ENCODE data around the gene CRACDL. TPM values are rescaled to one million over a fixed set of nuclear protein-coding genes. Genes with fewer than 3 reads are reported as not detected.

Gene CRACDL
- total RNA-seq, 1 donor from 2014 or later = 1.1 TPM

DNA sequence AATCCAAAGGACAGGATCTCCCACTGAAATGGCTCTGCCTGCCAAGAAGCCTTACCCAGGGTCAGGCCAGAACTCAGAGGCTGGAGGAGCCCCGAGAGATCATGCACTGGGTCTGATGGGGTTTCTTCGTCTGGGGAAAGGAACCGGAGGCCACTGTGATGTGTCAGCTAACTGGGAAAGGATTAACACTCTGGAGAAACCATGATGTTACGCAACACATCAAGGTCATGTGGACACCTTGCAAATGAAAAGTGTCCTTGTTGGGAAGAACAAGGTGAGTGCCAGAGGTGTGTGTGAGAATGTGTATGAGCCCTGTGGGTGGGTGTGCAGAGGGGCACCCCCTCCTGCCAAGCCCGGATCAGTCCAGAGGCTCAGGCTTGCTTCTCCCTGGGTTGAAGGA, 86.9 kb downstream of the CRACDL start:
- no peak for DNase-seq

DNA sequence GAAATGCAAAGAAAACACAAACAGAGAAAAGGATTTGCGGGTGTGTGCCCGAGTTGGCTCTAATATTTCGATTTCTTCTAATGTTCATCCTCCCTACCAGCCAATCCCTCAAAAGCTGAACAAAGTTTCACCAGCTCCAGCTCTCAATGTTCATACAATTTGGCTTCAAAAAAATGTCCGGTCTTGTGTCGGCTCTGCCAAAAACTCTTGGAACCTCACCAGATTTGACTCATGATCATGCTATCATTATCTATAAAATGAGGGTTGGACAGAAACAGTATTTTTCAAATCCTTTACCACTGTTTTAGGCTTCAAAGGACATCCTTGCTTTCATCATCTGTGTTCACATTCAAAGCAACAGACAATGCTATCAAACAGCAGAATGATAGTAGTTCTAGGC, 88.2 kb downstream of the CRACDL start:
- DNase-seq = no peak

DNA sequence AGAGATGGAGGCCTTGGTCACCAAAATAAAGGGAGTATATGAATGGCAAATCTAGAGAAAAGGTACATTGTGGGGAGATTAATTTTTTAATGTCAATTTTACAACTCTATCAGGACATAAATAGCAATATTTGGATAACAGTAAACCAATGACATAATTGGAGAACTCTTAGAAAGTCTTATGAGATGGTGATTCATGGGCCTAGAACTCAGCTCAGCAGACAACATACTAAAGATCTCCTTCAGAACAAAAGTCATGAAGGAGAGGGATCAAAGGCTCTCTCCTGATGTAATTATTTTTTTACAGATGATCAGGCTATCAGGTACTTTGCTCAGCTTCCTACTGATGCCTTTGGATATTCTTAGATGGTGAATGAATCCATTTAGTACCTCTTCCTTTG, 90.0 kb downstream of the CRACDL start:
- no peak for DNase-seq

- no peak for DNase-seq
Measured at GRCh38 chr2:98842136-98842535, 93.9 kb downstream of the CRACDL start.

- no peak for DNase-seq
Measured at GRCh38 chr2:98839292-98839691, 96.7 kb downstream of the CRACDL start.

DNA sequence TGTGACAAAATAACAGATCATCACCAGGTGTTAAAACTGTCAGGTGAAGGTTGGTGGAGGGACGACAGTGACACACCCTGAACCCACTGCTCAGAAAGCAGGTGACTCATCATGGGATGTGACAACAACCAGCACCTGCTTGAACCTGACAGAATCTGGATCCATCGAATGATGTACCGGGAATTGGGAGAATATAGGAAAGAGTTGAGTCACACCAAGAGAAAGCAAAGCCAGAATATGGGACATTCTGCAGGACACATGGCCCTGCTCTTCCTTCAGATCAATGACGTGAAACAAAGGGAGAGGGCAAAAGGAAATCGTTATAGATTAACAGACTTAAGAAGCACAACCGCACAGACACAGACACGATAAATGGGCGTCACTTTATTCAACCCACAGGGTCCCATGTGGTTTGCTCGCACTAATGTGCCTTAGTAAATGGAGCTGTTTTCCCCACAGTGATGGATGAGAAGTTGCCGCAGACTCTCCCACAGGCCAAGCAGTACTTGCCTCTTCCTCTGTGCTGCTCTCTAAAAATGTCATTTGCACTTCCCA, 100.1 kb downstream of the CRACDL start:
- DNase-seq = no peak

- DNase-seq = no peak
Measured at GRCh38 chr2:98833917-98834263, 102.1 kb downstream of the CRACDL start.

DNA sequence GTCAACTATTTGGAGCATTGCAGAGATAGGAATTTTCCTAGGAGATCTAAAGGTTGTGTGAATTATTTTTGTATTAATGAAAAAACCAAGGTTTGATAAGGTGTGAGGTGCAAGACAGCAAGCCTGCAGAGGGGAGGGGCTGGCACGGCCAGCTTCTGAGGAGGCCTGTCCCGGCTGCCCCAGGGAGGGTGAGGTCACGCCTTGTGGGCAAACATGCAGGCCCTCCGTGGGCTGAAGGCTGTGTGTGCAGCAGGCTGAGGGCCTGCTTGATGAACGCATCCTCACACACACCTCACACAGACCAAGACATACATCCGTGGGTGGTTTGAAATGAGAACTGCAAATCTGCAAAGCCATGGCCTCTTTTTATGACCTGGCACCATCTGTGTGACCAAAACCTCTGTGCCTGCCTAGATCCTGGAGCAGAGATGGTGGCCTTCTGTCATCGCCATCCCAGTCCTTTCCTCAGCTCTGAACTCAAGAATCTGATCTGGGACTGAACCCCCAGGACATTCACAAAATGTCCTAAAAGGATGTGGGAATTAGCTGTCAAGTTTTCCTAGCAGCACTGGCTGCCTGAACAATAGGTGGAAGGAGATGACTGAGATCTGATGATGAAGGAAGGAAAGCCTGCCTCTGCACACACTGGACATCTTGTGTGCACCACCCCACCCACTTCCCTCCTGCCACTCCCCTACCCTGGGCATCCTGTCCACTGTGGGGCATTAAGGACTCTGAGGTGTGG, 102.7 kb downstream of the CRACDL start:
- no peak for DNase-seq

GRCh38 chr2:98832172-98832571, 103.9 kb downstream of the CRACDL start:
- no peak for DNase-seq

DNA sequence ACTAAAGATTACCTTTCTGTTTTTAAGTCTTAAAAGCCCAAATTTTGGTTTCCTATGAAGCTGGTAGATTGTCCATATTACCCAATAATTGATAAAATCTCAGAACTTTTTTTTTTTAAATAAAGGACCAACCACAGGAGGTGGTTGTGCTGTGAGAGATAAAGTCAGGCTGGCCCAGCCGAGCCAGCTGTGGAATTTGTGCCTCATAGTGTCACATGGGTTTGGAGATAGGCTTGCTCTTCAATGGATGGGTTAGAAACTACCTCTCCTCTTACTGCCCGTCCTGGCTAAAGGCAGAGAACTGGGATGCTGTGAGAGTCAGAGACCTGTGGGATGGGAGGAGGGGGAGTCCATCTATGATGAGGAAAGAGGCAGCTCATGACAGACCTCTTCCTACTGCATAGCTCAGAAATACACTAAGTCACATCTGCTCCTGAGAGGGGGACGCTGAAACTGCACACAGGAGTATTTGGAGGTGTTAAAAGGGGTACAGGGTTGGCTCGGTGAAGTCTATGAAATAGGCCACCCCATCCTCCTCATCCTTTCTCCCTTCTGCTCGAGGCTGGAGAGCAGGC, 105.4 kb downstream of the CRACDL start:
- no peak for DNase-seq

DNA sequence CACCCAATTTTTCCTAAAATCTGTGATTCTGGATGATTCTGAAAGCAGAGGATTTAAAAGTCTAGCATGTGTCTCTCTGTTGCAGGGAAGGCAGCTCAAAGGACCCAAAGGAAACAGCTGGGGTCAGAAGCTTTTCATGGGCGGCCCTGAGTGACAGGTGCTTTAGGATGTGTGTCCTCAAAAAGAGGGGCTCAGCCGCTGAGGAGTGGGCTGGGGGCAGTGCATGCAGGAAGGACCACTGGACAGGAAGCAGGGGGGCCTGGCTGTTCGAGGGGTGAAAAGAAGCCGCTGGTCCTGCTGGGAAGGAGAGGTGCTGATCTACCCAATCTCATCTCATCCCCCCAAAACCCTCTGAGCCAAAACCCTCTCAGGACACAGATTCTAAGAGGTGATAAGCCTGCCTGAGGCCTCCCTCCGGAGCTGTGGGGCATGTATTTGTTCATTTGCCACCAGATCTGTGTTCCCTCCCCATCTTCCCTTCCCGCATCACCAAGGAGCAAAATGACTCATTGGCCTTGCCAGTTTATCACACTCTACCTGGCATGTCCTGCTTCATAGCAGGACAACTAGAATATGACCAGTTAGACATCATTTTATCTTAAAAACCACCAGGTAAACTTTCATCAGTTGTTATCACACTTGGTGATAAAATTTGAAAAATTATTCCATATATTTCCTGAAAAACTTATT, 106.3 kb downstream of the CRACDL start:
- DNase-seq = no peak

DNA sequence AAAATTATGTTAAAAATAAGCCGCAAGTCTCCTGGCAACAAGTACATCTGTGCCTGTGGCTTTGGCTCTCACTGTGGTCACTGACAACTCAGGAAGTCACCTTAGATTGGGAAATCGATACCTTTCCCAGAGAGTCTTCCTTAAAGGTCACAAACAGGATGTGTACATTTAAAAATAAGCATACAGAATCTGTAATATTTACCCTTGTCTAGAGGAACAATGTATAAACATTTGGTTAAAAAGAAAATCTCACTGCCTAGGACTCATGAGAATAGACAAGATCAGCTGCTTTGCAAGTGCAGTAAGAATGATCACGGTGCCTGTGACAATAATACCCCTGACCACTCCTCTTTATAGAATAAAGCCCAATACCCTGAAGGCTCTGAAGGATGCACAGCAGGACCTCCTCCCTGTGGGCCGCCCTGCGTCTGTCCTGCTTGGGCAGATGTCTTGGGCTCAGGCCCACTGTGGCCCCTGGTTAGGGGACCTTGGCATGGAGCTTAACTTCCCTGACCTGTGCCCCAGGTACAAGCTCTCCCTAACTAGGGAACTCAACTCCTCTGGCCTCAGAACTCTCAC, 107.1 kb downstream of the CRACDL start:
- DNase-seq = no peak

- DNase-seq = no peak
Measured at GRCh38 chr2:98828369-98828744, 107.7 kb downstream of the CRACDL start.

DNA sequence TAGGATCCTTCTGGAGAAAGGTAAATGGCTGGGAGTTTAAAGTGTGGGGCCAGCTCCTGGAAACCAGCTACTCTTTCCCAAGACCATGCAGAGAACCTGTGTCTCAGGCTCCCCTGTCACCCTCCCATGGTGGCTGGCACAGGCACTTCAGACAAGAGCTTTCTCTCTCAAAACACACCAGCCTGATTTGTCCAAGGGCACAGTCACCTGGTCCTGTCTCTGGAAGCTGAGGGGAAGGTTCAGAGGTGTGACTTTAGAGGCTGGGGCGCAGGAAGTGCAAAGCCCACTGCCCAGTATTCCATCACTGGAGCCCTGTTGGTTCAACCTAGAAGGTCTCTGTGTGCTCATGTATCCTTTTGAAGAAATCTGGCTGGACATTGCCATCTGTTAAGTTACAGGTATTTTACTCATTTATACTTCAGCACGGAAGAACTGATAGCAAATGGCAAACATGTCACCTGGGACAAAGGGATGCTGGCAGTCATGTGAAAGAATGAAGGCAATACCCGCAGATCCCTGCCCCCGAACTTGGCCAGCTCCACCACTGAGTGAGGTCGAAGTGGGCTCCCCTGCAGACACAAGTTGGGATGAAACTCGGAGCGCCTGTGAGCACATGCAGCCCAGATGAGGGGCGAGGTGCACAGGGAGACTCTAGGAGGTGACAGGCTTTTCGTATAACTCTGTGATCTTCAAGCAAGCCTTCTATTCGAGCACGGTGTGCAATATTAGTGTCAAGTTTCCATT, 108.2 kb downstream of the CRACDL start:
- no peak for DNase-seq

DNA sequence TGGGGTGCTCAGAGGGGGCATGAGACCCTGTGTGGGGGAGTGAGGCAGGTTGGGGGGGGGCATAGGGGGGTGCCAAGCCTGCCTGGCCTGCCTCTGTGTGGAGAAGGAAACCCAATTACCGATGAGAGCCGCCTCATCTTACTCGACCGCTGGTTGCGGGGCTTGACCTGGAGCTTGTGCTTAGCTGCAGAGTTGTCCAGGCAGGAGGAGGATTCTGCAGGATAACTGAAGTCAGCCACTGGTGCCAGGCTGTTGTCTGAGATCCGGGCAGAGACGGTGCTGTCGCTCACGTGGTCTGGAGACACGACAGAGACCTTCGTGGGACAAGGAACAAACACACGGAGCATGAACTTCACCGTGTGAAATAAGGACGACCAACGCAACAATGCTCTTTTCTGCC, 109.2 kb downstream of the CRACDL start:
- DNase-seq = no peak

GRCh38 chr2:98825858-98826257, 110.2 kb downstream of the CRACDL start:
- no peak for DNase-seq

DNA sequence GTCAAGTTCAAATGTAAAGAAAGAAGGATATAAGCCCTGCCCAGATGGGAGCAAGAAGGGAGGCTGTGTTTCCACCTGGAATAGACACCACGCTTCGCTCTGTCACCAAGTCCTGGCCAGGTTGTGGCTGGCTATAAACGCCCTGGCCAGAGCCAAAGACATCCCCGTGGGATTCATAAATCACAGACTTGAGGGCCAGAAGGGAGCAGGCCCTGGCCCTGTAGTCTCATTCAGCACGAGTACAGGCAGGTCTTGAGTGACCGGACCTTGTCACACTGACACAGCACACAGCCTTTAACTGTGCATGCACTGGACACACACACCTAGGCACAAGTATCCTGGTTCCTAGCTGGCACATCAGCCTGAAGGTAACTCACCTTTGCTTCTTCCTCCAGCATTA, 110.6 kb downstream of the CRACDL start:
- DNase-seq = no peak

DNA sequence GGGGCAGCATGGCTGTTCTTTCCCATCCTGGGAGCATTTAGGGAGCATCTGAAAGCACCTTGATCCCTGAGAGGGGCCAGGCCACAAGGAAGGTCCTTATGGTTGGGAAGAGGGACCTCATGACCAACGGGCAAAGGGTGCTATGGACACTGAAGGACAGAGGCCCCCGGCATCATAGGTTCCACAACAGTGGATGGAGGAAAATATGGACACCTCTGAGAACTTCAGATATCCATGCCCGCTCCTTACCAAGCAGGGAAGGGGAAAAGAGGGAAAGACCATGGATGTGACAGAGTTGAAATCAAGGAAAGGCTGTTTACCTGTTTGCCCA, 111.0 kb downstream of the CRACDL start:
- DNase-seq = no peak

- DNase-seq = no peak
Measured at GRCh38 chr2:98824256-98825019, 111.6 kb downstream of the CRACDL start.

GRCh38 chr2:98823196-98824170, 112.5 kb downstream of the CRACDL start:
- DNase-seq = no peak
